Activated naive CD4-positive, alpha-beta T cell treated with anti-CD3 and anti-CD28 coated beads, Interleukin-2, amount 50 U/mL, for 16 hours (primary cell): ENCODE data around the gene DLGAP1.
"Not testable (repeated sequence)": the region's sequence is repeated elsewhere in the genome, so short reads cannot be mapped to it uniquely, and the experiment has no call there.

Experiments
- DNase-seq: peaks from one replicate; pipeline ENCODE4 v3.0.0-alpha.2; 2020

Gene DLGAP1

GRCh38 chr18:4068552-4069158, 386.5 kb downstream of the DLGAP1 start:
- DNase-seq = peak; percentile 13

- DNase-seq = no peak
Measured at GRCh38 chr18:4063545-4063944, 391.6 kb downstream of the DLGAP1 start.

GRCh38 chr18:4060427-4061281, 394.5 kb downstream of the DLGAP1 start:
- DNase-seq = no peak

GRCh38 chr18:4058179-4058578, 396.9 kb downstream of the DLGAP1 start:
- no peak for DNase-seq

- DNase-seq = no peak
Measured at GRCh38 chr18:4040391-4041092, 414.6 kb downstream of the DLGAP1 start.

- DNase-seq = no peak
Measured at GRCh38 chr18:4035521-4035920, 419.6 kb downstream of the DLGAP1 start.

GRCh38 chr18:4034815-4035214, 420.3 kb downstream of the DLGAP1 start:
- not testable (repeated sequence) for DNase-seq

- no peak for DNase-seq
Measured at GRCh38 chr18:4026542-4026941, 428.6 kb downstream of the DLGAP1 start.

- DNase-seq = no peak
Measured at GRCh38 chr18:4024702-4025101, 430.4 kb downstream of the DLGAP1 start.

- not testable (repeated sequence) for DNase-seq
Measured at GRCh38 chr18:4022749-4023148, 432.4 kb downstream of the DLGAP1 start.

GRCh38 chr18:4020026-4020425, 435.1 kb downstream of the DLGAP1 start:
- DNase-seq = no peak

GRCh38 chr18:4017480-4017879, 437.6 kb downstream of the DLGAP1 start:
- DNase-seq = no peak

- no peak for DNase-seq
Measured at GRCh38 chr18:4016391-4017049, 438.6 kb downstream of the DLGAP1 start.

GRCh38 chr18:4007846-4008245, 447.3 kb downstream of the DLGAP1 start:
- no peak for DNase-seq

- no peak for DNase-seq
Measured at GRCh38 chr18:4004183-4004829, 450.8 kb downstream of the DLGAP1 start.

- no peak for DNase-seq
Measured at GRCh38 chr18:3998698-3999333, 456.3 kb downstream of the DLGAP1 start.

GRCh38 chr18:3995476-3996102, 459.5 kb downstream of the DLGAP1 start:
- DNase-seq = peak; percentile 47

GRCh38 chr18:3993941-3994687, 461.0 kb downstream of the DLGAP1 start:
- no peak for DNase-seq

- no peak for DNase-seq
Measured at GRCh38 chr18:3985664-3986063, 469.4 kb downstream of the DLGAP1 start.

GRCh38 chr18:3985020-3985419, 470.1 kb downstream of the DLGAP1 start:
- DNase-seq = no peak
